GM23248 (cell line): ENCODE results near the gene DNAI2. TPM values are rescaled to one million over a fixed set of nuclear protein-coding genes. Genes with fewer than 3 reads are reported as not detected.

Experiments used
- DNase-seq: peaks from one replicate; pipeline ENCODE4 v3.0.0-alpha.2; 2015
- H2AFZ ChIP-seq: fragments of 200-600 bp; sonication (generic); 2 replicates; pipeline ENCODE4 v1.6.1; 2016; ENCODE audit warnings: antibody characterized with exemption
- H3F3A ChIP-seq: fragments of 200-600 bp; sonication (generic); 2 replicates; pipeline ENCODE4 v1.6.1; 2016; ENCODE audit warnings: mild to moderate bottlenecking, antibody characterized with exemption, mixed run types; ENCODE audit not compliant: insufficient read depth
- H3K27ac ChIP-seq: fragments of 200-600 bp; sonication (generic); 2 replicates; pipeline ENCODE4 v1.5.1; 2016; ENCODE audit warnings: mild to moderate bottlenecking
- H3K27me3 ChIP-seq: fragments of 200-600 bp; sonication (generic); replicated peaks from 2 replicates; pipeline ENCODE4 v1.6.1; 2016; ENCODE audit warnings: mild to moderate bottlenecking; ENCODE audit not compliant: insufficient read depth
- H3K36me3 ChIP-seq: fragments of 200-600 bp; sonication (generic); 2 replicates; pipeline ENCODE4 v1.6.1; 2016; ENCODE audit warnings: low read depth, mild to moderate bottlenecking
- H3K4me1 ChIP-seq: fragments of 200-600 bp; sonication (generic); 2 replicates; pipeline ENCODE4 v1.6.1; 2016; ENCODE audit warnings: mild to moderate bottlenecking; ENCODE audit not compliant: insufficient read depth
- H3K4me2 ChIP-seq: fragments of 200-600 bp; sonication (generic); one replicate; pipeline ENCODE4 v1.6.1; 2016; ENCODE audit warnings: mild to moderate bottlenecking; ENCODE audit not compliant: unreplicated experiment
- H3K4me3 ChIP-seq: fragments of 200-600 bp; sonication (generic); 2 replicates; pipeline ENCODE4 v1.5.1; 2016; ENCODE audit warnings: mild to moderate bottlenecking
- H3K79me2 ChIP-seq: fragments of 200-600 bp; sonication (generic); 2 replicates; pipeline ENCODE4 v1.6.1; 2016; ENCODE audit warnings: mild to moderate bottlenecking; ENCODE audit not compliant: insufficient read depth
- H3K9ac ChIP-seq: fragments of 200-600 bp; sonication (generic); 2 replicates; pipeline ENCODE4 v1.6.1; 2016; ENCODE audit warnings: mild to moderate bottlenecking
- H3K9me2 ChIP-seq: fragments of 200-600 bp; sonication (generic); 2 replicates; pipeline ENCODE4 v1.6.1; 2016; ENCODE audit warnings: mixed run types, mild to moderate bottlenecking, moderate library complexity; ENCODE audit not compliant: insufficient read depth
- H3K9me3 ChIP-seq: fragments of 200-600 bp; sonication (generic); one replicate; pipeline ENCODE4 v1.6.1; 2017; ENCODE audit warnings: low read depth
- H4K20me1 ChIP-seq: fragments of 200-600 bp; sonication (generic); 2 replicates; pipeline ENCODE4 v1.6.0; 2016; ENCODE audit not compliant: insufficient read depth
- EZH2 ChIP-seq: fragments of 200-600 bp; sonication (generic); IDR thresholded peaks from 2 replicates; pipeline ENCODE4 v1.6.1; 2018; ENCODE audit warnings: antibody characterized with exemption, mild to moderate bottlenecking; ENCODE audit not compliant: insufficient read depth, poor library complexity, severe bottlenecking
- EZH2phosphoT487 ChIP-seq: fragments of 200-600 bp; sonication (generic); IDR thresholded peaks from 2 replicates; pipeline ENCODE4 v1.6.1; 2018; ENCODE audit warnings: antibody characterized with exemption, moderate library complexity, mild to moderate bottlenecking, low read depth; ENCODE audit not compliant: insufficient read depth
- WGBS, 2 experiments: methylation state at CpG; one replicate each; pipeline ENCODE4 v1.1.6; 2015 to 2017; ENCODE audit warnings: low lambda C conversion rate in 2 of 2, low coverage in 1 of 2; ENCODE audit errors: missing lambda C conversion rate in 2 of 2; 5-methylcytosine and 5-hydroxymethylcytosine counted together
- in situ Hi-C: fragments of 300-500 bp; cut with MboI; formaldehyde crosslinking; loops from 2 replicates; pipeline ENCODE4 v1.15.0; 2020
- polyA plus RNA-seq: library from polyadenylated mRNA; unstranded; fragments of >200 nt; fragmentation: Nextera tagmentation; extraction: Ambion mirVana; gene quantifications from 2 replicates; pipeline ENCODE4 v1.2.1, GENCODE V29; 2016
- total RNA-seq: library from RNA; depleted of rRNA; stranded (reverse); fragments of >200 nt; shearing (Covaris generic); gene quantifications from 2 replicates; pipeline ENCODE4 v1.2.3, GENCODE V29; 2014

The DNAI2 gene
- total and polyA plus RNA-seq, 2 experiments from 2014 or later = not detected

GRCh38 chr17:74340470-74341023, 66.5 kb downstream of the DNAI2 start:
- no peaks in the 10 kb centered on the region for H4K20me1 ChIP-seq
- no peaks in the 10 kb centered on the region for H3K79me2 ChIP-seq
- no peak for TF ChIP-seq EZH2phosphoT487
- TF ChIP-seq EZH2 = no peak
- no peak overlapping the region for H2AFZ ChIP-seq
- 20 to 30% methylated on average over 9 to 13 of the region's 13 CpGs for WGBS, 2 experiments
- H3K27me3 ChIP-seq = peaks cover 6% of the 10 kb centered on the region
- H3K9me3 ChIP-seq = no peaks in the 10 kb centered on the region
- H3F3A ChIP-seq = no peaks in the 10 kb centered on the region
- H3K9me2 ChIP-seq = no peaks in the 10 kb centered on the region
- H3K4me1 ChIP-seq = no peaks in the 10 kb centered on the region
- no peak overlapping the region for H3K4me2 ChIP-seq
- no peak overlapping the region for H3K4me3 ChIP-seq
- H3K36me3 ChIP-seq = no peaks in the 10 kb centered on the region
- H3K9ac ChIP-seq = no peak overlapping the region
- DNase-seq = no peak
- in situ Hi-C loops = no loop called here
- H3K27ac ChIP-seq = no peak overlapping the region

- peaks cover 6% of the 10 kb centered on the region for H3K27me3 ChIP-seq
- no peaks in the 10 kb centered on the region for H3F3A ChIP-seq
- in situ Hi-C loops = no loop called here
- H2AFZ ChIP-seq = no peak overlapping the region
- no peaks in the 10 kb centered on the region for H3K36me3 ChIP-seq
- H3K9me3 ChIP-seq = no peaks in the 10 kb centered on the region
- no peak overlapping the region for H3K9ac ChIP-seq
- H3K4me2 ChIP-seq = no peak overlapping the region
- H3K9me2 ChIP-seq = no peaks in the 10 kb centered on the region
- no peaks in the 10 kb centered on the region for H3K4me1 ChIP-seq
- no peak overlapping the region for H3K4me3 ChIP-seq
- no peak for DNase-seq
- no peaks in the 10 kb centered on the region for H4K20me1 ChIP-seq
- 34 to 37% methylated on average over 7 to 10 of the region's 10 CpGs for WGBS, 2 experiments
- no peak for TF ChIP-seq EZH2
- no peak for TF ChIP-seq EZH2phosphoT487
- no peak overlapping the region for H3K27ac ChIP-seq
- H3K79me2 ChIP-seq = no peaks in the 10 kb centered on the region
These were observed 68.2 kb downstream of the DNAI2 start for GRCh38 chr17:74342224-74342623.

GRCh38 chr17:74343121-74343520, 69.1 kb downstream of the DNAI2 start:
- 72 to 74% methylated on average over 8 of the region's 8 CpGs for WGBS, 2 experiments
- no peaks in the 10 kb centered on the region for H3K9me3 ChIP-seq
- in situ Hi-C loops = no loop called here
- H3K4me1 ChIP-seq = no peaks in the 10 kb centered on the region
- TF ChIP-seq EZH2 (no peak), EZH2phosphoT487 (no peak)
- H3K79me2 ChIP-seq = no peaks in the 10 kb centered on the region
- no peaks in the 10 kb centered on the region for H3K36me3 ChIP-seq
- H3K4me2 ChIP-seq = no peak overlapping the region
- no peaks in the 10 kb centered on the region; the same call in none of the 2 replicates for H3K27me3 ChIP-seq
- H3K27ac ChIP-seq = no peak overlapping the region
- H3K9me2 ChIP-seq = no peaks in the 10 kb centered on the region
- H3K4me3 ChIP-seq = no peak overlapping the region
- no peak for DNase-seq
- no peak overlapping the region for H3K9ac ChIP-seq
- no peak overlapping the region for H2AFZ ChIP-seq
- H4K20me1 ChIP-seq = no peaks in the 10 kb centered on the region
- no peaks in the 10 kb centered on the region for H3F3A ChIP-seq

DNA sequence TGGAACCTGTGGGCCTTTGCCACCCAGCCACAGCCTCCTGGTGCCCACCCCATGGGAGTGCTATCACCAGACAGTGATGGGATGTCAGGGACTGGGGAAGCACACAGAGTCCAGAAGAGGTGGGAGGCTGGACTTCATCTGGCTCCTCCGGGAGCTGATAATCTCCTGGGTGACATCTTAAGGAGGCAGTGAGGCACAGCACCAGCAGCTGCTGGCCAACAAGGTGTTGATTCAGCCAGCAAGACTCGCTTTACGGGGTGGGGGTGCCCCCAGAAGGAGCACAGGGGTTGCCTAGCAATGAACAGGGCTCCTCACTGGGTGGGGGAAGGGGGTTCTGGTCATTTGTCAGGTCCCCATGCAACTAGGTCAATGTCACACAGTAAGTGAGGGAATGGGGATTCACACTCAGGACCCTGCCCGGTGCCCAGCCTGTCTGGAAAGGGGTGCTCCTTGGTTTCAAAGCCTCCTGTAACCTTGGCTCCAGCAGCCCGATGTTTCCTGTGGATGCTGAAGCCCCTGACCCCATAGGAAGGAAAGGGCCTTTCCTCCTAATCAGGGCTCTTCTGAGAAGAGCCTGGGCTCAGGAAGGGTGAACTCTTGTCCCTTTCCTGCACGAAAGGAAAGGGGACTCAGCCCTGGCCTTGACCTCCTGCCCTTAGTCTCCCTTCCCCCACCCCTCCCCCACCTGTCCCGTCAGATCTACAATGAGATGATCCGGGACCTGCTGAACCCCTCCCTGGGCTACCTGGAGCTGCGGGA, 69.7 kb downstream of the DNAI2 start:
- Histone ChIP-seq H3F3A (no peaks in the 10 kb centered on the region), H2AFZ (no peak overlapping the region), H3K27ac (no peak overlapping the region), H3K79me2 (no peaks in the 10 kb centered on the region), H3K9me2 (no peaks in the 10 kb centered on the region), H3K36me3 (no peaks in the 10 kb centered on the region), H3K9ac (no peak overlapping the region), H4K20me1 (no peaks in the 10 kb centered on the region), H3K27me3 (no peaks in the 10 kb centered on the region; the same call in none of the 2 replicates), H3K9me3 (no peaks in the 10 kb centered on the region), H3K4me1 (no peaks in the 10 kb centered on the region), H3K4me3 (no peak overlapping the region), H3K4me2 (no peak overlapping the region)
- no peak for DNase-seq
- no peak for TF ChIP-seq EZH2phosphoT487
- TF ChIP-seq EZH2 = no peak
- 18 to 20% methylated on average over 7 to 9 of the region's 9 CpGs for WGBS, 2 experiments
- in situ Hi-C loops = no loop called here
